GM12878 (cell line): Measurements from ENCODE around the gene COL6A1. TPM values are rescaled to one million over a fixed set of nuclear protein-coding genes. Genes with fewer than 3 reads are reported as not detected.

ENCODE experiments used
- ATAC-seq: fragments of 200-7000 bp; cut with Tn5 transposase; 3 replicates; pipeline ENCODE4 v1.9.1; 2020; ENCODE audit warnings: mild to moderate bottlenecking, moderate library complexity
- BruUV-seq: library from RNA; stranded (reverse); fragments of 400-500 nt; replicated peaks from 2 replicates; lab custom pipeline; 2021; lab: Mats Ljungman, UMichigan
- CTCF ChIA-PET: fragments of 300-600 bp; sonication (Branson Sonifier 250); formaldehyde crosslinking; extraction: SDS; loops from one replicate; lab custom pipeline; 2021; ENCODE audit warnings: inconsistent platforms; lab: Yijun Ruan, JAX
- POLR2A ChIA-PET: fragments of 350-600 bp; formaldehyde crosslinking; extraction: SDS; loops from one replicate; lab custom pipeline; 2021; ENCODE audit warnings: inconsistent platforms; lab: Charles Lee
- RAD21 ChIA-PET: fragments of 300-600 bp; sonication (Branson Sonifier 250); formaldehyde crosslinking; loops from one replicate; lab custom pipeline; 2023; ENCODE audit warnings: antibody characterized with exemption; ENCODE audit not compliant: unreplicated experiment; lab: Charles Lee
- SMC1A ChIA-PET: fragments of 300-600 bp; sonication (Branson Sonifier 250); formaldehyde crosslinking; loops from one replicate; lab custom pipeline; 2023; ENCODE audit not compliant: unreplicated experiment, uncharacterized antibody; lab: Charles Lee
- DNase-seq: peaks from one replicate; pipeline ENCODE4 v3.0.0-alpha.2; 2011; ENCODE audit warnings: low read depth, low spot score
- FAIRE-seq: peaks from 3 replicates; lab custom pipeline; 2011; peaks lifted over from hg19 to GRCh38; lab: Jason Lieb, UNC
- H2AFZ ChIP-seq: 2 replicates; pipeline ENCODE4 v1.6.0; 2011; ENCODE audit warnings: low read depth, low read length, control low read depth; ENCODE audit not compliant: control insufficient read depth
- H3K27ac ChIP-seq: 2 replicates; pipeline ENCODE4 v1.5.1; 2011; ENCODE audit warnings: control low read depth; ENCODE audit not compliant: control insufficient read depth, insufficient read depth
- H3K27me3 ChIP-seq, 2 experiments: replicated peaks in 1 of 2; 2 replicates each; pipeline versions ENCODE4 v1.6.0 to v1.6.1; 2011; ENCODE audit warnings: low read length in 1 of 2; ENCODE audit not compliant: control insufficient read depth in 2 of 2, insufficient read depth in 2 of 2
- H3K36me3 ChIP-seq, 2 experiments: 2 replicates each; pipeline ENCODE4 v1.5.1; 2011; ENCODE audit warnings: low read length in 1 of 2; ENCODE audit not compliant: control insufficient read depth in 2 of 2, insufficient read depth in 2 of 2
- H3K4me1 ChIP-seq: 2 replicates; pipeline ENCODE4 v1.6.1; 2011; ENCODE audit warnings: mild to moderate bottlenecking, low read length, moderate library complexity, mixed read lengths; ENCODE audit not compliant: control insufficient read depth, insufficient read depth
- H3K4me2 ChIP-seq: 2 replicates; pipeline ENCODE4 v1.6.0; 2011; ENCODE audit warnings: control low read depth; ENCODE audit not compliant: control insufficient read depth, insufficient read depth
- H3K4me3 ChIP-seq: fragments of 200-600 bp; sonication (generic); 2 replicates; pipeline ENCODE4 v1.5.1; 2016
- H3K79me2 ChIP-seq: 2 replicates; pipeline ENCODE4 v1.6.0; 2011; ENCODE audit warnings: low read length; ENCODE audit not compliant: control insufficient read depth, insufficient read depth
- H3K9ac ChIP-seq: 2 replicates; pipeline ENCODE4 v1.8.0; 2011; ENCODE audit warnings: low read length, control low read depth, mixed read lengths; ENCODE audit not compliant: control insufficient read depth, insufficient read depth
- H3K9me3 ChIP-seq: replicated peaks from 3 replicates; pipeline ENCODE4 v1.5.1; 2011; ENCODE audit warnings: mild to moderate bottlenecking, low read length; ENCODE audit not compliant: control insufficient read depth, insufficient read depth
- H4K20me1 ChIP-seq: 2 replicates; pipeline ENCODE4 v1.6.0; 2011; ENCODE audit not compliant: control insufficient read depth, insufficient read depth
- BRCA1 ChIP-seq: IDR thresholded peaks from 2 replicates; pipeline ENCODE4 v1.6.1; 2011; ENCODE audit warnings: low read depth, low read length, improper control_type of control experiment
- CBFB ChIP-seq: IDR thresholded peaks from 2 replicates; pipeline ENCODE4 v1.6.1; 2016; ENCODE audit warnings: antibody characterized with exemption, low read depth
- CBX5 ChIP-seq: sonication (generic); IDR thresholded peaks from 2 replicates; pipeline ENCODE4 v1.6.1; 2016; ENCODE audit warnings: low read depth, moderate library complexity, mild to moderate bottlenecking, inconsistent platforms
- HCFC1 ChIP-seq: fragments of 150-350 bp; IDR thresholded peaks from 2 replicates; pipeline ENCODE4 v1.6.1; 2014; ENCODE audit warnings: low read length
- HDAC2 ChIP-seq: fragments of 200-600 bp; sonication (generic); IDR thresholded peaks from 2 replicates; pipeline ENCODE4 v1.6.1; 2017
- JUND ChIP-seq: IDR thresholded peaks from 2 replicates; pipeline ENCODE4 v1.6.1; 2012; ENCODE audit warnings: low read depth, mild to moderate bottlenecking, low read length, improper control_type of control experiment, moderate library complexity
- KAT2A ChIP-seq: conservative IDR thresholded peaks from 2 replicates; pipeline ENCODE4 v1.6.1; 2011; ENCODE audit warnings: low read depth, low read length; ENCODE audit not compliant: control insufficient read depth
- LARP7 ChIP-seq: fragments of 450-650 bp; IDR thresholded peaks from 2 replicates; pipeline ENCODE4 v1.6.1; 2017; ENCODE audit warnings: mild to moderate bottlenecking
- MXI1 ChIP-seq: fragments of 150-350 bp; IDR thresholded peaks from 2 replicates; pipeline ENCODE4 v1.6.1; 2011; ENCODE audit warnings: low read depth, mild to moderate bottlenecking, inconsistent platforms, low read length, improper control_type of control experiment
- MYB ChIP-seq: fragments of 150-350 bp; IDR thresholded peaks from 2 replicates; pipeline ENCODE4 v1.6.1; 2014; ENCODE audit warnings: mild to moderate bottlenecking, low read depth, low read length, borderline replicate concordance
- POLR2AphosphoS2 ChIP-seq: IDR thresholded peaks from 2 replicates; pipeline ENCODE4 v1.6.1; 2011; ENCODE audit warnings: low read depth, mild to moderate bottlenecking, low read length, improper control_type of control experiment, moderate library complexity
- SMARCA5 ChIP-seq: fragments of 450-650 bp; IDR thresholded peaks from 2 replicates; pipeline ENCODE4 v1.6.1; 2017; ENCODE audit warnings: mild to moderate bottlenecking
- ZNF207 ChIP-seq: fragments of 450-650 bp; IDR thresholded peaks from 2 replicates; pipeline ENCODE4 v1.6.1; 2014; ENCODE audit warnings: antibody characterized with exemption, mild to moderate bottlenecking, borderline replicate concordance
- ZSCAN29 ChIP-seq: fragments of 450-650 bp; IDR thresholded peaks from 2 replicates; pipeline ENCODE4 v1.6.1; 2017; ENCODE audit warnings: mild to moderate bottlenecking, moderate library complexity
- WGBS: methylation state at CpG from one replicate; pipeline ENCODE4 v1.1.6; 2016; ENCODE audit warnings: low lambda C conversion rate; ENCODE audit not compliant: insufficient replicate concordance, insufficient coverage; ENCODE audit errors: missing lambda C conversion rate; 5-methylcytosine and 5-hydroxymethylcytosine counted together
- in situ Hi-C: fragments of 300-500 bp; cut with MboI; formaldehyde crosslinking; loops from 9 replicates; pipeline ENCODE4 v1.14.3; 2018; ENCODE audit warnings: mixed read lengths
- intact Hi-C: fragments of 100-400 bp; cut with micrococcal nuclease; formaldehyde crosslinking; loops from one replicate; pipeline ENCODE4 v1.14.2; 2022; ENCODE audit not compliant: unreplicated experiment
- polyA plus RNA-seq, 11 experiments: library from polyadenylated mRNA; depleted of rRNA in 4 of 11; unstranded in 6 of 11; stranded (reverse) in 5 of 11; fragments of >200 nt; fragmentation: Nextera tagmentation in 4 of 11; fragmentation: Illumina TruSeq in 1 of 11; extraction: Ambion mirVana in 4 of 11; extraction: Trizol in 1 of 11; gene quantifications; 1 replicate in 1 of 11; 2 replicates in 10 of 11; pipeline versions ENCODE4 v1.2.1 to v1.2.3, GENCODE V29; 2011 to 2016; ENCODE audit warnings: inconsistent platforms in 2 of 11, missing spikeins in 2 of 11, low read depth in 1 of 11
- total RNA-seq, 4 experiments: library from RNA; depleted of rRNA in 3 of 4; stranded (reverse); fragments of >200 nt in 3 of 4; fragmentation: Illumina TruSeq in 1 of 4; extraction: Trizol in 1 of 4; gene quantifications; 2 replicates each; pipeline versions ENCODE4 v1.2.1 to v1.2.3, GENCODE V29; 2013 to 2021

COL6A1 gene
- total and polyA plus RNA-seq, 10 of the 15 experiments (the other 5 are each of a cell fraction or from before 2014, with no cell fraction given), result 0.12 to 1.3 (median 0.20) TPM; not detected in 7

GRCh38 chr21:45976701-45977311 is 4.8 kb upstream of the COL6A1 start:
- POLR2A ChIA-PET, result no interaction called here
- peaks cover 7 to 8% of the 10 kb centered on the region in 2 experiments; a peak in 3 of 4 replicates for H3K27me3 ChIP-seq
- RAD21 ChIA-PET, result no interaction called here
- 32% methylated on average over 9 of the region's 11 CpGs for WGBS
- DNase-seq (no peak), FAIRE-seq (no peak), ATAC-seq (no peak)
- H4K20me1 ChIP-seq, result no peaks in the 10 kb centered on the region
- intact Hi-C loops, result no loop called here
- no peak overlapping the region for H2AFZ ChIP-seq
- H3K4me1 ChIP-seq, result peaks cover 8% of the 10 kb centered on the region
- no peak overlapping the region for H3K9ac ChIP-seq
- H3K79me2 ChIP-seq, result no peaks in the 10 kb centered on the region
- H3K27ac ChIP-seq, result no peak overlapping the region
- TF ChIP-seq BRCA1 (no peak), MYB (no peak), CBFB (no peak), ZSCAN29 (no peak), HDAC2 (no peak), MXI1 (no peak), KAT2A (no peak), HCFC1 (no peak), CBX5 (no peak), LARP7 (no peak), SMARCA5 (no peak), POLR2AphosphoS2 (no peak), JUND (no peak), ZNF207 (no peak)
- TF ChIP-seq, all 136 proteins: peak for 0
- ChIA-PET CTCF (no interaction called here), SMC1A (no interaction called here)
- Histone ChIP-seq H3K4me2 (no peak overlapping the region), H3K4me3 (no peak overlapping the region), H3K9me3 (no peaks in the 10 kb centered on the region), H3K36me3 (no peaks in the 10 kb centered on the region)
- in situ Hi-C loops, result no loop called here
- BruUV-seq, result no TSS peak
